Neural progenitor cell (in vitro differentiated cells): ENCODE measurements around the gene SLAIN2. TPM values are rescaled to one million over a fixed set of nuclear protein-coding genes. Genes with fewer than 3 reads are reported as not detected.

Source experiments
- DNase-seq: peaks from one replicate; pipeline ENCODE4 v3.0.0-alpha.2; 2016; ENCODE audit warnings: low spot score
- H2AFZ ChIP-seq: fragments of 200-600 bp; sonication (generic); replicated peaks from 2 replicates; pipeline ENCODE4 v1.6.1; 2016; ENCODE audit warnings: antibody characterized with exemption
- H3F3A ChIP-seq: fragments of 200-600 bp; sonication (generic); 2 replicates; pipeline ENCODE4 v1.6.1; 2016; ENCODE audit warnings: antibody characterized with exemption, low read depth
- H3K27ac ChIP-seq: fragments of 200-600 bp; sonication (generic); 2 replicates; pipeline ENCODE4 v1.5.1; 2016; ENCODE audit warnings: mild to moderate bottlenecking
- H3K27me3 ChIP-seq: fragments of 200-600 bp; sonication (generic); 2 replicates; pipeline ENCODE4 v1.6.1; 2016; ENCODE audit warnings: mild to moderate bottlenecking, moderate library complexity
- H3K36me3 ChIP-seq: fragments of 200-600 bp; sonication (generic); 2 replicates; pipeline ENCODE4 v1.5.1; 2016
- H3K4me1 ChIP-seq: fragments of 200-600 bp; sonication (generic); 2 replicates; pipeline ENCODE4 v1.6.1; 2016; ENCODE audit warnings: mixed run types
- H3K4me2 ChIP-seq: fragments of 200-600 bp; sonication (generic); 2 replicates; pipeline ENCODE4 v1.6.1; 2016
- H3K4me3 ChIP-seq: fragments of 200-600 bp; sonication (generic); 2 replicates; pipeline ENCODE4 v1.5.1; 2016
- H3K79me2 ChIP-seq: fragments of 200-600 bp; sonication (generic); 2 replicates; pipeline ENCODE4 v1.6.1; 2016; ENCODE audit warnings: low read depth
- H3K9ac ChIP-seq: fragments of 200-600 bp; sonication (generic); 2 replicates; pipeline ENCODE4 v1.6.1; 2016
- H3K9me3 ChIP-seq: fragments of 200-600 bp; sonication (generic); 2 replicates; pipeline ENCODE4 v1.5.1; 2016; ENCODE audit warnings: low read depth
- H4K20me1 ChIP-seq: fragments of 200-600 bp; sonication (generic); 2 replicates; pipeline ENCODE4 v1.6.1; 2016; ENCODE audit warnings: low read depth
- H3K27ac Mint-ChIP-seq: 3 replicates; pipeline ENCODE4 v1.8.0; 2021; ENCODE audit warnings: mixed read lengths
- H3K27me3 Mint-ChIP-seq: 2 replicates; pipeline ENCODE4 v1.8.0; 2022; ENCODE audit warnings: low read depth, mild to moderate bottlenecking, inconsistent platforms, moderate library complexity, mixed read lengths; ENCODE audit not compliant: insufficient read depth
- H3K36me3 Mint-ChIP-seq: 3 replicates; pipeline ENCODE4 v1.8.0; 2021; ENCODE audit warnings: mixed read lengths
- H3K4me1 Mint-ChIP-seq: 3 replicates; pipeline ENCODE4 v1.8.0; 2021; ENCODE audit warnings: mixed read lengths
- H3K4me3 Mint-ChIP-seq: 3 replicates; pipeline ENCODE4 v1.8.0; 2021; ENCODE audit warnings: mild to moderate bottlenecking, moderate library complexity, mixed read lengths
- H3K9me3 Mint-ChIP-seq: 3 replicates; pipeline ENCODE4 v1.8.0; 2020; ENCODE audit warnings: mixed read lengths
- EZH2 ChIP-seq: fragments of 200-600 bp; sonication (generic); IDR thresholded peaks from 2 replicates; pipeline ENCODE4 v1.6.1; 2017; ENCODE audit warnings: antibody characterized with exemption, mild to moderate bottlenecking, moderate library complexity
- EZH2phosphoT487 ChIP-seq: fragments of 200-600 bp; sonication (generic); IDR thresholded peaks from 2 replicates; pipeline ENCODE4 v1.6.1; 2017; ENCODE audit warnings: antibody characterized with exemption
- total RNA-seq: library from RNA; depleted of rRNA; stranded (reverse); fragments of >200 nt; gene quantifications from 2 replicates; pipeline ENCODE4 v1.2.3, GENCODE V29; 2015; ENCODE audit warnings: low replicate concordance
- TF ChIP-seq, protein P1 (sequence below): fragments of 200-600 bp; sonication (generic); IDR thresholded peaks from 2 replicates; pipeline ENCODE4 v1.5.1; 2017; ENCODE audit warnings: antibody characterized with exemption, mild to moderate bottlenecking

SLAIN2 gene
- total RNA-seq, 1 donor from 2014 or later, result 25.4 TPM

DNA sequence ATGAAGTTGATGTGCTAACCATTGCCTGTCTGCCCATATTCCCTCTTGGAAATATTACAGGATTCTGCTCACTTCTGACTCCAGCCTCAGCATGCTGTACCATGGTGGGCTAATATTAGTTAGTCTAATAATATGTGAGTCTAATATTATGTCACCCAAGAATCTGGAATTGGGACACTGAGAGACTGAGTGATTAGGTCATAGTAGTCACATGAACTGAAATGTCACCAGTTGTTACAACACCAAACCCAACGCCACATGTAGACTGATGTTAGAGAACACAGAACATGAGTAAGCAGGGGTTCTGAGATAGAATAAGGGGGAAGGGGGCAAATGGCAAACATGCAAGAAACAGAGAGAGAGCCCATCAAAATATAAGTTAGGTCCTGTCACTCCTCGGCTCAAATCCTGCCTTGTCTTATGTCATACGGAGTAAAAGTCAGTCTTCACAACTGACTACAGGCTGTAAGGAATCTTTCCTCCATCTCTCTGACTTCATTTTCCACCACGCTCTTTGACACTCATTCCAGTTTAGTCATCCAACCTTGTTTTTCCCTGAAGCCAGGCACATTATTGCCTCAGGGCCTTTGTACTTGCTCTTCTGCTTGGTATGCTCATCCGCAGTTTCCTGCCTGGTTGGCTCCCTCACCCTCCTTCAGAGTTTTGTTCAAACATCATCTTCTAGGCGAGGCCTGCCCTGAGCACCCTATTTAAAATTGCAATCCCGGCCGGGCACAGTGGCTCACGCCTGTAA lies 9.6 kb upstream of the SLAIN2 start:
- Histone ChIP-seq H3K9ac (no peak overlapping the region), H3K4me2 (no peak overlapping the region), H3K9me3 (no peaks in the 10 kb centered on the region), H2AFZ (no peak overlapping the region), H3K27ac (no peak overlapping the region), H3K4me1 (no peaks in the 10 kb centered on the region), H3K79me2 (no peaks in the 10 kb centered on the region), H3K36me3 (no peaks in the 10 kb centered on the region), H3F3A (no peaks in the 10 kb centered on the region), H3K27me3 (no peaks in the 10 kb centered on the region), H3K4me3 (no peak overlapping the region), H4K20me1 (no peaks in the 10 kb centered on the region)
- Mint-ChIP-seq H3K36me3 (no peaks in the 10 kb centered on the region), H3K9me3 (no peaks in the 10 kb centered on the region), H3K4me3 (no peak overlapping the region), H3K27ac (no peak overlapping the region), H3K27me3 (no peaks in the 10 kb centered on the region), H3K4me1 (no peaks in the 10 kb centered on the region)
- no peak for DNase-seq
- TF ChIP-seq EZH2 (no peak), EZH2phosphoT487 (no peak)
- TF ChIP-seq, protein P1, sequence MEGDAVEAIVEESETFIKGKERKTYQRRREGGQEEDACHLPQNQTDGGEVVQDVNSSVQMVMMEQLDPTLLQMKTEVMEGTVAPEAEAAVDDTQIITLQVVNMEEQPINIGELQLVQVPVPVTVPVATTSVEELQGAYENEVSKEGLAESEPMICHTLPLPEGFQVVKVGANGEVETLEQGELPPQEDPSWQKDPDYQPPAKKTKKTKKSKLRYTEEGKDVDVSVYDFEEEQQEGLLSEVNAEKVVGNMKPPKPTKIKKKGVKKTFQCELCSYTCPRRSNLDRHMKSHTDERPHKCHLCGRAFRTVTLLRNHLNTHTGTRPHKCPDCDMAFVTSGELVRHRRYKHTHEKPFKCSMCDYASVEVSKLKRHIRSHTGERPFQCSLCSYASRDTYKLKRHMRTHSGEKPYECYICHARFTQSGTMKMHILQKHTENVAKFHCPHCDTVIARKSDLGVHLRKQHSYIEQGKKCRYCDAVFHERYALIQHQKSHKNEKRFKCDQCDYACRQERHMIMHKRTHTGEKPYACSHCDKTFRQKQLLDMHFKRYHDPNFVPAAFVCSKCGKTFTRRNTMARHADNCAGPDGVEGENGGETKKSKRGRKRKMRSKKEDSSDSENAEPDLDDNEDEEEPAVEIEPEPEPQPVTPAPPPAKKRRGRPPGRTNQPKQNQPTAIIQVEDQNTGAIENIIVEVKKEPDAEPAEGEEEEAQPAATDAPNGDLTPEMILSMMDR, result no peak

DNA sequence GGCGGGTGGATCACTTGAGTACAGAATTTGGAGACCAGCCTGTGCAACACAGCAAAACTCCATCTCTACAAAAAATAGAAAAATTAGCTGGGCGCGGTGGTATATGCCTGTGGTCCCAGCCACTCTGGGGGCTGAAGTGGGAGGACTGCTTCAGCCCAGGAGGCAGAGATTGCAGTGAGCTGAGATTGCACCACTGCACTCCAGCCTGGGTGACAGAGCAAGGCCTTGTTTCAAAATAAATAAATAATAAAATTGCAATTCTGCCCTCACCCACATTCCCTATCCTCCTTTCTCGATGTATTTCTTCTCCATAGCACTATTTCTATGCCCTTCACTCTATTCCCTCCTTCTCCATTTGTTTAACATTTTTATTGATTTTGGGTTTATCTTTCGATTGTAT lies 8.7 kb upstream of the SLAIN2 start:
- Mint-ChIP-seq H3K4me1 (no peaks in the 10 kb centered on the region), H3K27me3 (no peaks in the 10 kb centered on the region), H3K36me3 (no peaks in the 10 kb centered on the region), H3K27ac (no peak overlapping the region), H3K4me3 (no peak overlapping the region), H3K9me3 (no peaks in the 10 kb centered on the region)
- no peaks in the 10 kb centered on the region for H4K20me1 ChIP-seq
- no peaks in the 10 kb centered on the region for H3K79me2 ChIP-seq
- H3K4me3 ChIP-seq, result no peak overlapping the region
- H3F3A ChIP-seq, result no peaks in the 10 kb centered on the region
- DNase-seq, result no peak
- no peaks in the 10 kb centered on the region for H3K36me3 ChIP-seq
- no peak overlapping the region for H3K4me2 ChIP-seq
- H3K27ac ChIP-seq, result no peak overlapping the region
- no peak overlapping the region for H2AFZ ChIP-seq
- TF ChIP-seq, protein P1, result no peak
- TF ChIP-seq EZH2phosphoT487 (no peak), EZH2 (no peak)
- H3K9me3 ChIP-seq, result no peaks in the 10 kb centered on the region
- H3K27me3 ChIP-seq, result no peaks in the 10 kb centered on the region
- no peak overlapping the region for H3K9ac ChIP-seq
- no peaks in the 10 kb centered on the region for H3K4me1 ChIP-seq

DNA sequence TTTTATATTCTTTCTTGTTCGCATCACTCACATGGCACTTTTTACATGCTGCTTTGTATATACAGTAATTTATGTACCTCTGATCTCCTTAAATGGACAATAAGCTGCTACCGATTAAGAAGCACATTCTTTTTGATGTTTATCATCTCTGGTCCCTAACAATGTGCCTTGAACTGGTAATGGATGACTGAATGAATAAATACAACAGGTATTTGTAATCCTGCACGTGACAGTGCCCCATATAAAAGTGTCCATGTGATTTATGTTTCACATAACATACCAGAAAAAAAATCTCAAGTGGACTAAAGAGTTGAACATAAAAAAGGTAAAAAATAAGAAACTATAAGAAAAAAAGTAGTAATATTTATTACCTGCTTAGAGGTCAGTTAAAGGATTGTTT lies 7.7 kb upstream of the SLAIN2 start:
- Mint-ChIP-seq H3K27ac (no peak overlapping the region), H3K36me3 (no peaks in the 10 kb centered on the region), H3K9me3 (no peaks in the 10 kb centered on the region), H3K27me3 (no peaks in the 10 kb centered on the region), H3K4me3 (no peak overlapping the region), H3K4me1 (no peaks in the 10 kb centered on the region)
- Histone ChIP-seq H3K4me3 (no peak overlapping the region), H3K9me3 (no peaks in the 10 kb centered on the region), H3K4me1 (no peaks in the 10 kb centered on the region), H3K79me2 (no peaks in the 10 kb centered on the region), H4K20me1 (no peaks in the 10 kb centered on the region), H2AFZ (no peak overlapping the region), H3K27ac (no peak overlapping the region), H3K27me3 (no peaks in the 10 kb centered on the region), H3K4me2 (no peak overlapping the region), H3F3A (no peaks in the 10 kb centered on the region), H3K9ac (no peak overlapping the region), H3K36me3 (no peaks in the 10 kb centered on the region)
- DNase-seq, result no peak
- TF ChIP-seq EZH2, result no peak
- TF ChIP-seq EZH2phosphoT487, result no peak
- TF ChIP-seq, protein P1, result no peak
